Tibial nerve (tissue), 4 donors: ENCODE measurements around the gene HYCC1. TPM values are rescaled to one million over a fixed set of nuclear protein-coding genes. Genes with fewer than 3 reads are reported as not detected.

Source experiments
- DNase-seq, 2 donors: peaks; one replicate each; pipeline ENCODE4 v3.0.0-alpha.2; 2019; ENCODE audit warnings: low spot score in 2 of 2
- H3K27ac ChIP-seq, 4 donors: fragments of 200-600 bp; sonication (generic) in 3 of 4; one replicate each; pipeline ENCODE4 v1.5.1; 2017 to 2019; ENCODE audit warnings: mild to moderate bottlenecking in 1 of 4
- H3K27me3 ChIP-seq, 2 donors: fragments of 200-600 bp; sonication (generic) in 1 of 2; one replicate each; pipeline versions ENCODE4 v1.5.1 to v1.6.0; 2017 to 2019
- H3K36me3 ChIP-seq, 3 donors: fragments of 200-600 bp; sonication (generic); one replicate each; pipeline ENCODE4 v1.5.1; 2018 to 2019
- H3K4me1 ChIP-seq, 4 donors: fragments of 200-600 bp; sonication (generic) in 3 of 4; one replicate each; pipeline ENCODE4 v1.5.1; 2017 to 2019
- H3K4me3 ChIP-seq, 4 donors: fragments of 200-600 bp; sonication (generic) in 3 of 4; one replicate each; pipeline ENCODE4 v1.5.1; 2017 to 2019; ENCODE audit warnings: mild to moderate bottlenecking in 1 of 4, moderate library complexity in 1 of 4
- H3K9me3 ChIP-seq, 4 donors: fragments of 200-600 bp; sonication (generic) in 3 of 4; one replicate each; pipeline ENCODE4 v1.5.1; 2017 to 2019
- CTCF ChIP-seq, 5 experiments: fragments of 200-600 bp in 3 of 5; fragments of 450-650 bp in 2 of 5; sonication (generic) in 3 of 5; IDR thresholded peaks; one replicate each; pipeline ENCODE4 v1.5.1; 2016 to 2019; ENCODE audit warnings: antibody characterized with exemption in 5 of 5, mild to moderate bottlenecking in 3 of 5, moderate library complexity in 2 of 5
- EP300 ChIP-seq, 2 donors: sonication (generic); formaldehyde crosslinking; IDR thresholded peaks; one replicate each; pipeline ENCODE4 v1.6.1; 2017; ENCODE audit warnings: antibody characterized with exemption in 2 of 2, mild to moderate bottlenecking in 1 of 2
- POLR2A ChIP-seq, 2 donors: fragments of 450-650 bp; IDR thresholded peaks; one replicate each; pipeline ENCODE4 v1.6.1; 2017; ENCODE audit warnings: antibody characterized with exemption in 2 of 2, mild to moderate bottlenecking in 2 of 2, moderate library complexity in 2 of 2
- WGBS, 2 donors: methylation state at CpG; one replicate each; pipeline ENCODE4 v1.1.5; 2018; 5-methylcytosine and 5-hydroxymethylcytosine counted together
- total RNA-seq, 4 donors: library from RNA; depleted of rRNA; stranded (reverse); fragments of >200 nt; gene quantifications; one replicate each; pipeline ENCODE4 v1.1.0, GENCODE V29; 2016

Gene HYCC1
- total RNA-seq, 4 donors from 2014 or later = 15.9 to 61.5 (median 53.1) TPM

GRCh38 chr7:23014681-23015080 lies 751 bp upstream of the HYCC1 start:
- TF ChIP-seq EP300 (IDR thresholded peaks at IDR 0.05) (no peak), CTCF (IDR thresholded peaks at IDR 0.05) (no peak), POLR2A (IDR thresholded peaks at IDR 0.05) (no peak)
- Histone ChIP-seq H3K9me3 (no peaks in the 10 kb centered on the region), H3K4me1 (peaks cover 0 to 34% (median 4%) of the 10 kb centered on the region in 4 donors), H3K36me3 (no peaks in the 10 kb centered on the region), H3K27ac (no peak overlapping the region), H3K27me3 (no peaks in the 10 kb centered on the region), H3K4me3 (no peak overlapping the region)
- DNase-seq = no peak
- WGBS, 2 donors = 73 to 78% methylated on average over 2 of the region's 2 CpGs

- Histone ChIP-seq H3K4me3 (peak overlapping the region; percentile 85 to 91 (median 88)), H3K27me3 (no peaks in the 10 kb centered on the region), H3K9me3 (no peaks in the 10 kb centered on the region), H3K27ac (peak overlapping the region; percentile 44 to 88 (median 84)), H3K4me1 (peaks cover 0 to 46% (median 4%) of the 10 kb centered on the region in 4 donors), H3K36me3 (no peaks in the 10 kb centered on the region)
- no peak for DNase-seq
- no peak for TF ChIP-seq CTCF (IDR thresholded peaks at IDR 0.05)
- no peak for TF ChIP-seq EP300 (IDR thresholded peaks at IDR 0.05)
- no peak for TF ChIP-seq POLR2A (IDR thresholded peaks at IDR 0.05)
- 0% methylated on average over 39 of the region's 52 CpGs for WGBS, 2 donors
Measured at GRCh38 chr7:23012908-23013714, 819 bp downstream of the HYCC1 start.

GRCh38 chr7:23012186-23012585 lies 1.7 kb downstream of the HYCC1 start:
- no peaks in the 10 kb centered on the region for H3K27me3 ChIP-seq
- H3K27ac ChIP-seq = no peak overlapping the region
- peaks cover 0 to 46% (median 4%) of the 10 kb centered on the region in 4 donors for H3K4me1 ChIP-seq
- WGBS, 2 donors = 67 to 70% methylated on average over 6 of the region's 6 CpGs
- no peak for TF ChIP-seq EP300 (IDR thresholded peaks at IDR 0.05)
- no peak for TF ChIP-seq POLR2A (IDR thresholded peaks at IDR 0.05)
- TF ChIP-seq CTCF (IDR thresholded peaks at IDR 0.05) = no peak
- H3K36me3 ChIP-seq = no peaks in the 10 kb centered on the region
- DNase-seq = no peak
- no peaks in the 10 kb centered on the region for H3K9me3 ChIP-seq
- peak overlapping the region in 1 of 4 donors; percentile 85 for H3K4me3 ChIP-seq

- no peak overlapping the region for H3K4me3 ChIP-seq
- WGBS, 2 donors = 88 to 89% methylated on average over 3 of the region's 3 CpGs
- H3K4me1 ChIP-seq = peaks cover 0 to 46% (median 4%) of the 10 kb centered on the region in 4 donors
- H3K9me3 ChIP-seq = no peaks in the 10 kb centered on the region
- H3K27ac ChIP-seq = no peak overlapping the region
- no peak for DNase-seq
- H3K27me3 ChIP-seq = no peaks in the 10 kb centered on the region
- TF ChIP-seq CTCF (IDR thresholded peaks at IDR 0.05) (no peak), EP300 (IDR thresholded peaks at IDR 0.05) (no peak), POLR2A (IDR thresholded peaks at IDR 0.05) (no peak)
- H3K36me3 ChIP-seq = no peaks in the 10 kb centered on the region
Measured at GRCh38 chr7:23011222-23011924, 2.6 kb downstream of the HYCC1 start.

- H3K27ac ChIP-seq = peak overlapping the region in 2 of 4 donors; percentile 51 to 54
- DNase-seq = no peak
- no peak overlapping the region for H3K4me3 ChIP-seq
- no peaks in the 10 kb centered on the region for H3K36me3 ChIP-seq
- no peaks in the 10 kb centered on the region for H3K27me3 ChIP-seq
- no peak for TF ChIP-seq EP300 (IDR thresholded peaks at IDR 0.05)
- no peak for TF ChIP-seq CTCF (IDR thresholded peaks at IDR 0.05)
- TF ChIP-seq POLR2A (IDR thresholded peaks at IDR 0.05) = no peak
- no peaks in the 10 kb centered on the region for H3K9me3 ChIP-seq
- H3K4me1 ChIP-seq = peaks cover 0 to 46% (median 4%) of the 10 kb centered on the region in 4 donors
Measured at GRCh38 chr7:23009303-23009702, 4.6 kb downstream of the HYCC1 start.
